Mononuclear cell (primary cell): ENCODE measurements around the gene TMEM9. TPM values are rescaled to one million over a fixed set of nuclear protein-coding genes. Genes with fewer than 3 reads are reported as not detected.

ENCODE experiments used
- total RNA-seq: library from RNA; depleted of rRNA; stranded (reverse); fragments of >200 nt; gene quantifications from one replicate; pipeline ENCODE4 v1.2.3, GENCODE V29; 2012

The TMEM9 gene
- total RNA-seq, 1 donor: 11.1 TPM

Other genes with a start within 250 kb of the TMEM9 start
- 41.1 TPM for gene KIF21B, start 130.8 kb downstream of the TMEM9 start, total RNA-seq
- not detected for gene CACNA1S, start 42.0 kb downstream of the TMEM9 start, total RNA-seq
- not detected for gene ASCL5, start 27.3 kb downstream of the TMEM9 start, total RNA-seq
- gene IGFN1, start 36.4 kb upstream of the TMEM9 start, total RNA-seq: under 0.01 TPM
- gene PKP1, start 129.0 kb upstream of the TMEM9 start, total RNA-seq: not detected
- 0.10 TPM for gene TNNT2, start 223.2 kb upstream of the TMEM9 start, total RNA-seq
- not detected for gene LAD1, start 244.8 kb upstream of the TMEM9 start, total RNA-seq